ENCODE measurements around the gene CEP55. TPM values are rescaled to one million over a fixed set of nuclear protein-coding genes. Genes with fewer than 3 reads are reported as not detected.

CEP55 gene
- total RNA-seq, 1 donor from 2014 or later, result 73.2 TPM

DNA sequence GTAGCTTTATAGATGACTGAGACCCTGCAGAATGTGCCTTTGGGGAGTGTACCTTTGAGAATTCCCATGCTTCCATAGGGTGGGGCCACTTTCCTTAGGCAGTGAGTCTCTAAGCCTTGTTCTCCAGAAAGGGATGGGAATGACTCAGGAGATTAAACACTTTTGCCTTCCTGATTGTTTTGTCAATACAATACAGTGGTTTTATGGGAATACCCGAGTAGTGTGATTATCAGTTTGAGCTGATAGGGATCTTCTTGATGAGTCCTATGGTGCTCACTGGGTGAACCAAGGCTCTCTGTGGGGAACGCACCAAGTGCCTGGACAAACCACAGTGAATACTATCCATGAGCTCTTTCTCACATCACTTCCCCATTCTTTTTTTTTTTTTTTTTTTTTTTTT is 20.5 kb upstream of the CEP55 start:
- H3K4me3 ChIP-seq (ENCODE audit: low read depth, low read length), result no peak overlapping the region
- no peak for DNase-seq (ENCODE audit: low read depth)
- TF ChIP-seq, protein P1, sequence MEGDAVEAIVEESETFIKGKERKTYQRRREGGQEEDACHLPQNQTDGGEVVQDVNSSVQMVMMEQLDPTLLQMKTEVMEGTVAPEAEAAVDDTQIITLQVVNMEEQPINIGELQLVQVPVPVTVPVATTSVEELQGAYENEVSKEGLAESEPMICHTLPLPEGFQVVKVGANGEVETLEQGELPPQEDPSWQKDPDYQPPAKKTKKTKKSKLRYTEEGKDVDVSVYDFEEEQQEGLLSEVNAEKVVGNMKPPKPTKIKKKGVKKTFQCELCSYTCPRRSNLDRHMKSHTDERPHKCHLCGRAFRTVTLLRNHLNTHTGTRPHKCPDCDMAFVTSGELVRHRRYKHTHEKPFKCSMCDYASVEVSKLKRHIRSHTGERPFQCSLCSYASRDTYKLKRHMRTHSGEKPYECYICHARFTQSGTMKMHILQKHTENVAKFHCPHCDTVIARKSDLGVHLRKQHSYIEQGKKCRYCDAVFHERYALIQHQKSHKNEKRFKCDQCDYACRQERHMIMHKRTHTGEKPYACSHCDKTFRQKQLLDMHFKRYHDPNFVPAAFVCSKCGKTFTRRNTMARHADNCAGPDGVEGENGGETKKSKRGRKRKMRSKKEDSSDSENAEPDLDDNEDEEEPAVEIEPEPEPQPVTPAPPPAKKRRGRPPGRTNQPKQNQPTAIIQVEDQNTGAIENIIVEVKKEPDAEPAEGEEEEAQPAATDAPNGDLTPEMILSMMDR (conservative IDR thresholded peaks at IDR 0.05; ENCODE audit: low read depth, low read length), result no peak

- TF ChIP-seq, protein P1 (conservative IDR thresholded peaks at IDR 0.05; ENCODE audit: low read depth, low read length), result no peak
- no peak overlapping the region for H3K4me3 ChIP-seq (ENCODE audit: low read depth, low read length)
- no peak for DNase-seq (ENCODE audit: low read depth)
Observed at GRCh38 chr10:93476756-93477155, 19.7 kb upstream of the CEP55 start.

DNA sequence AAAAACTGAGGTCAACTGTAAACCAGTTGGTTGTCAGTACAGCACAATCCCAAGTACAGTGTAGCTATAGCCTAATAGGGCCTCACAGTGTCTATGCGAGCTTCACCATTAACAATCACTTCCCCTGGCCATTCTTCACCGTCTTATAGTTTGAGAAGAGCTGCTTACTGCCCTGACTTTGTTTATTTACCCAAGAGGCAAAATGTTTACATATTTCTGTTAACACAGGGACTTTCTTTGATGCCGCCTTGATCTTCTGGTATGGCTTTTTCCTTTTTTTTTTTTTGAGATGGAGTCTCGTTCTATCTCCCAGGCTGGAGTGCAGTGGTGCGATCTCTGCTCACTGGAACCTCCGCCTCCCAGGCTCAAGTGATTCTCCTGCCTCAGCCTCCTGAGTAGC is 17.5 kb upstream of the CEP55 start:
- TF ChIP-seq, protein P1 (conservative IDR thresholded peaks at IDR 0.05; ENCODE audit: low read depth, low read length), result no peak
- no peak for DNase-seq (ENCODE audit: low read depth)
- peak overlapping the region; percentile 37 for H3K4me3 ChIP-seq (ENCODE audit: low read depth, low read length)

GRCh38 chr10:93481637-93482144 is 14.7 kb upstream of the CEP55 start:
- H3K4me3 ChIP-seq (ENCODE audit: low read depth, low read length), result peak overlapping the region; percentile 79
- DNase-seq (ENCODE audit: low read depth), result no peak
- TF ChIP-seq, protein P1 (conservative IDR thresholded peaks at IDR 0.05; ENCODE audit: low read depth, low read length), result no peak

GRCh38 chr10:93482145-93482834 is 14.1 kb upstream of the CEP55 start, which contains the start of gene MYOF:
TSS of gene MYOF (minus strand) at chr10:93482334. CDS start at chr10:93482194, 140 bp downstream.
- TF ChIP-seq, protein P1 (conservative IDR thresholded peaks at IDR 0.05; ENCODE audit: low read depth, low read length), result peak; percentile 63
- H3K4me3 ChIP-seq (ENCODE audit: low read depth, low read length), result peak within 1 kb of the TSS; percentile 79
- no peak for DNase-seq (ENCODE audit: low read depth)

DNA sequence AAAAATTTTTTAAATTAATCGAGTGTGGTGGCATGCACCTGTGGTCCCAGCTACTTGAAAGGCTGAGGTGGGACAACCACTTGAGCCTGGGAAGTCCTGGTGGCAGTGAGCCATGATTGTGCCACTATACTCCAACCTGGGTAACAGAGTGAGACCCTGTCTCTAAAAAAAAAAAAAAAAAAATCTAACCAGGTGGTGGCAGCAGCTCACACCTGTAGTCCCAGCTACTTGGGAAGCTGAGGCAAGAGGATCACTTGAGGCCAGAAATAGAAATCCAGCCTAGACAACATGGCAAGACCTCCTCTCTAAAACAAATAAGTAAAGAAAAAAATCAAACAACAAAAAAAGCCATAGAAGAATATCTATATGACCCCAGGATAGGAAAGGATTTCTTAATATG is 10.7 kb upstream of the CEP55 start:
- TF ChIP-seq, protein P1 (conservative IDR thresholded peaks at IDR 0.05; ENCODE audit: low read depth, low read length), result peak; percentile 19
- H3K4me3 ChIP-seq (ENCODE audit: low read depth, low read length), result no peak overlapping the region
- DNase-seq (ENCODE audit: low read depth), result no peak

Data from epithelial cell of proximal tubule (primary cell).